Ishikawa (cell line): ENCODE results near the gene ANKS6.

ENCODE experiments used
- CEBPB ChIP-seq: IDR thresholded peaks from 2 replicates; pipeline ENCODE4 v1.6.1; 2012
- CREB1 ChIP-seq: IDR thresholded peaks from 2 replicates; pipeline ENCODE4 v1.6.1; 2012; ENCODE audit warnings: low read depth
- EGR1 ChIP-seq: IDR thresholded peaks from 2 replicates; pipeline ENCODE4 v1.6.1; 2012
- EP300 ChIP-seq: IDR thresholded peaks from 2 replicates; pipeline ENCODE4 v1.6.1; 2012; ENCODE audit warnings: borderline replicate concordance
- FOXM1 ChIP-seq: IDR thresholded peaks from 2 replicates; pipeline ENCODE4 v1.6.1; 2012; ENCODE audit warnings: low read depth, borderline replicate concordance
- MAX ChIP-seq: IDR thresholded peaks from 2 replicates; pipeline ENCODE4 v1.6.1; 2012
- NFIC ChIP-seq: IDR thresholded peaks from 2 replicates; pipeline ENCODE4 v1.6.1; 2012
- RAD21 ChIP-seq: IDR thresholded peaks from 2 replicates; pipeline ENCODE4 v1.6.1; 2012; ENCODE audit warnings: low read depth
- REST ChIP-seq: IDR thresholded peaks from 2 replicates; pipeline ENCODE4 v1.6.1; 2012; ENCODE audit warnings: low read depth, mild to moderate bottlenecking
- TAF1 ChIP-seq: IDR thresholded peaks from 2 replicates; pipeline ENCODE4 v1.6.1; 2012; ENCODE audit warnings: low read depth, mild to moderate bottlenecking
- TCF12 ChIP-seq: IDR thresholded peaks from 2 replicates; pipeline ENCODE4 v1.6.1; 2012; ENCODE audit warnings: low read depth
- USF1 ChIP-seq: IDR thresholded peaks from 2 replicates; pipeline ENCODE4 v1.6.1; 2012
- YY1 ChIP-seq: IDR thresholded peaks from 2 replicates; pipeline ENCODE4 v1.6.1; 2012; ENCODE audit warnings: low read depth
- ZBTB7A ChIP-seq: IDR thresholded peaks from 2 replicates; pipeline ENCODE4 v1.6.1; 2012; ENCODE audit warnings: low read depth

DNA sequence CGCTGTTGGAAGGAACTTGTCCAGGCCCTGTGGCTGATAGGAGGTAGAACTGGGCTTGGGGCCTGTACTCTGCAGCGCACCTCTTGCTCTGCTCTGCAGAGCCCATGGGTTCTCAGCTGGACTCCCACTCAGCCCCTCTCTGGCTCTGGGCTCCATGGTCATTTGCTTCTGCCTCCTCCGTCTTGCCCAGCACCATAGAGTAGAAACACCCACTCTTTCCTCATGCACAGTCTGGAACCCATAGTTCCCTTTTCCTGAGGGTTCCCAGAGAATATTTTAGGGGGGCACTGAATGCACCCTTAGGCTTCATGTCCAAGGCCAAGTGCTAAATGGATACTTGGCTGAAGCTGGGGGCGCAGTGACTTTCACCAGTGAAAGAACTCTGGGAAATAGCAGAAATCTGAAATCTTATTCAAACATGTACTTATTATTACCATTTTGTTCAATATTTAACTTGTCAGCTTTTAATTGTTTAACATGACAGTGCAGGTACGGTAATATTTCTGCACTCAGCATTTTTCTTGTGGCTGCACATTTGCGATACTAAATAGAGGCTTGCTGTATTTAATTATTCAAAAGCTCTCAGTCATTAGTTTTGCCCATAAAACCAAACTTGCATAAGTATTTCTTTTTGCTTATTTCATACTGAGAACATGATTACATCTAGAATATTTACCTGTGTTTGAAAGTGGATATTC lies 42.7 kb upstream of the ANKS6 start:
- TF ChIP-seq CEBPB (no peak), ZBTB7A (no peak), TCF12 (no peak), EP300 (no peak), FOXM1 (no peak), MAX (no peak), RAD21 (no peak), CREB1 (no peak), YY1 (no peak), TAF1 (no peak), USF1 (no peak), NFIC (no peak), REST (no peak), EGR1 (no peak)
